ENCODE data around the gene PPP1R16B.

DNA sequence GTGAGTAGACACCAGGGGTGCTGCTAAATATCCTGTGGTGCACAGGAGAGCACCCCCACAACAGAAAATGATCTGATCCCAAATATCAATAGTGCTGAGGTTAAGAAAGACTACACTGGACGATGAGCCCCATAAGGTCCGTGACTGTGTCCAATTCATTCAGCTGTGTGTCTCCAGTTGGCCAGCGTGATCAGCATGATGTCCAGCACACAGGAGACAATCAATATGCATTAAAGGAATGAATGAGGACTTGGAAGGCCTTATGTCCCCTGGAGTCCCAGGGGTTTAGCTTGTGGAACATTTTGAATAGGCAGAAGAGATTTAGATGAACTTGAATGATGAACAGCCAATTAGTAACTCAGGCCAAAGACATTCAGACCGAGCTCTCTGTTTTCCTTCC lies 6.3 kb downstream of the PPP1R16B start:
- TF ChIP-seq CTCF (IDR thresholded peaks at IDR 0.05), result no peak
- TF ChIP-seq POLR2A (IDR thresholded peaks at IDR 0.05), result no peak

Data from heart left ventricle (tissue), 13 donors.